Measurements from ENCODE around the gene SHC2.

SHC2 gene

DNA sequence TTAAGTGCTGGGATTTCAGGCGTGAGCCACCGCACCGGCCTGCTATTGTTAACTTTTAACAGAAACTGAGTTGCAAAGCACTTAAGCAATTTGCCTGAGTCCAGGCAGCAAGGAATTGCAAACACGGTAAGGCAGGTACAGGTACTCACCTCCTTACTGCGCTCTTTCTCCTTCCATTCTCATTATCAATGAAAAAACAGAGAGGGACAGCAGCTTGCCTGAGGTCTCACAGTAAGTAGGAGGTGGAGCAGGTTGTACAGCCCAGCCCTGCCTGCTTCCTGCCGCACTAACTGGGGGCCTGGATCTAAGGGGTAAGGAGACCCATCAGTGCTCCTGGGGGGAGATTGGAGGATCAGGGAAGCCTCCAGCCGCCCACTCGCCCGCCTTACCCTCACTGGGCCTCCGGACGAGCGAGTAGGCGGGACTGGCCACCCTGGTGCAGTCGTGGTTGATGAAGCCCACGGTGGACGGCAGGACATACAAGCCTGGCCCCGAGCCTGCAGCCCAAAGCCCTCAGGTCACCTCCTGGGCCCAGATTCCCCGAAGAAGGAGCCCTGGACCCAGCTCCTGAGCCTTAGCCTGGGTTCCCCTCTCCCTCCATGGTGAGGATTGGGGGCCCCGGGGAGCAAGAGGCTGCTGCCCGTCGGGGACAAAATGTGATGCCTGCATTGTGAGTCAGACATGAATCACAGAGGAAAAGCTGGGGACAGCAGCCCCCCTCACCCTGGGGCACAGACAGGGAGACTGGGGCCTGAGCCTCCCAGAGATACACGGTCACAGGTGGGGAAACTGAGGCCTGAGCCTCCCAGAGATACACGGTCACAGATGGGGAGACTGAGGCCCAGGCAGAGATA, 11.4 kb upstream of the SHC2 start:
- no peak for DNase-seq (ENCODE audit: extremely low read depth in 1 of 2, low read depth in 1 of 2)

- no peak for DNase-seq (ENCODE audit: extremely low read depth in 1 of 2, low read depth in 1 of 2)
Observed at GRCh38 chr19:470701-471100, 9.9 kb upstream of the SHC2 start.

GRCh38 chr19:469833-470232, 9.0 kb upstream of the SHC2 start:
- no peak for DNase-seq (ENCODE audit: extremely low read depth in 1 of 2, low read depth in 1 of 2)

DNA sequence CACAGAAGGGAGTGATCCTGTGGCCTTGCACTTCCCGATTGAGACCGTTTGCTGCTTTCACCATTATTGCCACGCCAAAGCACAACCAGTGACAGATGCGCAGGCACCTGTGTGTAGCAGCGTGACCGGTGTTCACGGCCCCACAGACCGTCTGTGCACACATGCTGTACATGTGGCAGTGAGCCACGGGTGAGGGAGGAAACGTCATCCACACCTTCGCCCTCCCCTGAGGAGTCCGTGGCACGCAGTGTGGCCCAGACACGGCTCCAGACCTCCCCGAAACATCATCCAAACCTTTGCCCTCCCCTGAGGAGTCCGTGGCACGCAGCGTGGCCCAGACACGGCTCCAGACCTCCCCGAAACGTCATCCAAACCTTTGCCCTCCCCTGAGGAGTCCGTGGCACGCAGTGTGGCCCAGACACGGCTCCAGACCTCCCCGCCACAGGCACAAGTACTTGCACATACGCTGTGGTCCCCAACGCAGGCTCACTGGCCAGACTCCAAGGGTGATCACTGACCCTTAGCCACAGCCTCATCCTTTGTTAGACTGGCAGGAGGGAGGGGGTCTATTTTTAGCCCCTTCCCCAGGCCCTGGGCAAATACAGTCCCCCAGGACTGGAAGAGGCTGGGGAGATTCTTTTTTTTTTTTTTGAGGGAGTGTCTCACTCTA, 7.9 kb upstream of the SHC2 start:
- DNase-seq (ENCODE audit: extremely low read depth in 1 of 2, low read depth in 1 of 2): no peak

GRCh38 chr19:467554-467953, 6.7 kb upstream of the SHC2 start:
- no peak for DNase-seq (ENCODE audit: extremely low read depth in 1 of 2, low read depth in 1 of 2)

DNA sequence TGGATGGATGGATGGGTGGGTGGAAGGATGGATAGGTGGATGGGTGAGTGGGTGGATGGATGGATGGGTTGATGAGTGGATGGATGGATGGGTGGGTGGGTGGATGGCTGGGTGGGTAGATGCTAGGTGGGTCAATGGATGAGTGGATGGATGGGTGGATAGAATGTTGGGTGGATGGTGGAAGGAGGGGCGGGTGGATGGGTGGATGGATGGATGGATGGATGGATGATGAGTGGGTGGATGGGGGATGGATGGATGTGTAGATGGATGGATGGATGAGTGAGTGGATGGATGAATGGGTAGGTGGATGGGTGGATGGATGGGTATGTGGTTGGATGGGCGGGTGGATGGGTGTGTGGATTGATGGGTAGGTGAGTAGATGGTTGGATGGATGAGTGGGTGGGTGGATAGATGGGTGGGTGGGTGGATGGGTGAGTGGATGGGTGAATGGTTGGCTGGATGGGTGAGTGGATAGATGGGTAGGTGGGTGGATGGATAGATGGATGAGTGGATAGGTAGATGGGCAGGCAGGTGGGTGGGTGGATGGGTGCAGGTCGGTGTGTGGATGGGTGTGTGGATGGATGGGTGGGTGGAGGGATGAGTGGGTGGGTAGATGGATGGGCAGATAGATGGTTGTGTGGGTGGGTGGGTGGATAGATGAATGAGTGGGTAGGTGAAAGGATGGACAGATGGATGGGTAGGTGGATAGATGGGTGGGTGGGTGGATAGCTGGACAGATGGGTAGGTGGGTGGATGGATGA, 4.4 kb upstream of the SHC2 start:
- no peak for DNase-seq (ENCODE audit: extremely low read depth in 1 of 2, low read depth in 1 of 2)

GRCh38 chr19:464208-464545, 3.3 kb upstream of the SHC2 start:
- DNase-seq (ENCODE audit: extremely low read depth in 1 of 2, low read depth in 1 of 2): no peak

DNA sequence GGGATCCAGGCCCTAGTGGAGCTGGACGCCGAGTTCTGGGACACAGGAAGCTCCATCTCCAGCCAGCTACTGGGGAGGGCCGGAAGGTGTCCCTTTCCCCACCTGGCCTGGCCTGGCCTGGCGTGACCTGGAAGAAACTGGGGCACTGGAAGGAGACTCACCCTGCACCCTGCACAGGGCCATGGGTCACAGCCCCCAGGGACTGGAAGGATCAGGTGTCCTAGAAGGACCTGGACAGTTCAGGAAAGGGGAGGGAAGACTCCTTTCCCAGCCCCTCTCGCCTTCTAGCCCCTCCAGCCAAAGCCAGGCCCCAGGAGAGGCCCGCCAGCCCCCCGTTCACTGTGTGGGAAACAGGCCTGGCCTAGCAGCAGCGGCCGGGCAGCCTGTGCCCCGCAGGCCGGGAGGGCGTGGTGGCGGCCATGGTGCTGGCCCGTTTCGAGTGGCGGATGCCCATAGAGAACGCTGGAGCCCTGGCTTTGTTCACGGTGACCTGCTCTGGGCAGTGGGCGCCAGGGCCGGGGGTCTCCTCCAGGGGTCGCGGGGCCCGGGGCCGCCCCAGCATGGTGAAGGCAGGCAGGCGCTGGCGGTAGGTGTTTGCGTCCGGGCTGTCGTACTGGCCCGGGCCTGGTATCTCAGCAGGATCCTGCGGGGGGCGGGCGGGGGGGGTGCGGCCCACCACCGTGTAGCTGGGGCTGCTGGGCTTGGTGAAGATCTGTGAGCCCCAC, 2.8 kb upstream of the SHC2 start:
- no peak for DNase-seq (ENCODE audit: extremely low read depth in 1 of 2, low read depth in 1 of 2)

GRCh38 chr19:461721-462551, 1.1 kb upstream of the SHC2 start:
- no peak for DNase-seq (ENCODE audit: extremely low read depth in 1 of 2, low read depth in 1 of 2)

- no peak for DNase-seq (ENCODE audit: extremely low read depth in 1 of 2, low read depth in 1 of 2)
Observed at GRCh38 chr19:459724-460511, 915 bp downstream of the SHC2 start.

DNA sequence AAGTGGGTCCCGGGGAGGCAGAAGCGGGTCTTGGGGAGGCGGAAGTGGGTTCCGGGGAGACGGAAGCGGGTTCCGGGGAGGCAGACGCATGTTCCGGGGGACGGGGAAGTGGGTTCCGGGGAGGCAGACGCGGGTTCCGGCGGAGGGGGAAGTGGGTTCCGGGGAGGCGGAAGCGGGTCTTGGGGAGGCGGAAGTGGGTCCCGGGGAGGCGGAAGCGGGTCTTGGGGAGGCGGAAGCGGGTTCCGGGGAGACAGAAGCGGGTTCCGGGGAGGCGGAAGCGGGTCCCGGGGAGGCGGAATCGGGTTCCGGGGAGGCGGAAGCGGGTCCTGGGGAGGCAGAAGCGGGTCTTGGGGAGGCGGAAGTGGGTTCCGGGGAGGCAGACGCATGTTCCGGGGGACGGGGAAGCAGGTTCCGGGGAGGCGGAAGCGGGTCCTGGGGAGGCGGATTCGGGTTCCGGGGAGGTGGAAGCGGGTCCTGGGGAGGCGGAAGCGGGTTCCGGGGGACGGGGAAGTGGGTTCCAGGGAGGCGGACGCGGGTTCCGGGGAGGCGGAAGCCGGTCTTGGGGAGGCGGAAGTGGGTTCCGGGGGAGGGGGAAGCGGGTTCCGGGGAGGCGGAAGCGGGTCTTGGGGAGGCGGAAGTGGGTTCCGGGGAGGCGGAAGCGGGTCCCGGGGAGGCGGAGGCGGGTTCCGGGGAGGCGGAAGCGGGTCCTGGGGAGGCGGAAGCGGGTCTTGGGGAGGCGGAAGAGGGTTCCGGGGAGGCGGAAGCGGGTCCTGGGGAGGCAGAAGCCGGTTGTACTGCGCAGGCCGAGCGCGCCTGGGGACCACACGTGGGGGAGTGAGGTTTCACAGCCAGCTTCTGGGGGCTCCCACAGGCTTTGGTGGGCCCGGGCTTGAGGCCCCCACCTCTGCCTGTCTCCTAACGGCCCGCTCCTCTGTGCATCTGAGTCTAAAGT, 2.5 kb downstream of the SHC2 start:
- DNase-seq (ENCODE audit: extremely low read depth in 1 of 2, low read depth in 1 of 2): no peak

- no peak for DNase-seq (ENCODE audit: extremely low read depth in 1 of 2, low read depth in 1 of 2)
Observed at GRCh38 chr19:457636-458035, 3.2 kb downstream of the SHC2 start.

DNA sequence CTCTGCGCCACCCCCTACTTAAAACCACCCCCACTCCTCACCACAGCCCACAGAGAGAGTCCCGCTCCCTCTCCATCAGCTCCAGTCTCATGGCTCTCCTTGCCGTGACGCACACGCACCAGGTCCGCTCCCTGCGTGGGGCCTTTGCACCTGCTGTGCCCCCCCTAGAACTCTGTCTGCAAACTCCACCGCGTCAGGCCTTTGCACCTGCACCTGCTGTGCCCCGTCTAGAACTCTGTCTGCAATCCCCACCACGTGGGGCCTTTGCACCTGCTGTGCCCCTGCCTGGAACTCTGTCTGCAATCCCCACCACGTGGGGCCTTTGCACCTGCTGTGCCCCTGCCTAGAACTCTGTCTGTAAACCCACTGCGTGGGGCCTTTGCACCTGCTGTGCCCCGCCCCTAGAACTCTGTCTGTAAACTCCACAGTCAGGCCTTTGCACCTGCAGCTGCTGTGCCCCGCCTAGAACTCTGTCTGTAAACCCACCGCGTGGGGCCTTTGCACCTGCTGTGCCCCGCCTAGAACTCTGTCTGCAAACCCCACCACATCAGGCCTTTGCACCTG, 4.2 kb downstream of the SHC2 start:
- no peak for DNase-seq (ENCODE audit: extremely low read depth in 1 of 2, low read depth in 1 of 2)

DNA sequence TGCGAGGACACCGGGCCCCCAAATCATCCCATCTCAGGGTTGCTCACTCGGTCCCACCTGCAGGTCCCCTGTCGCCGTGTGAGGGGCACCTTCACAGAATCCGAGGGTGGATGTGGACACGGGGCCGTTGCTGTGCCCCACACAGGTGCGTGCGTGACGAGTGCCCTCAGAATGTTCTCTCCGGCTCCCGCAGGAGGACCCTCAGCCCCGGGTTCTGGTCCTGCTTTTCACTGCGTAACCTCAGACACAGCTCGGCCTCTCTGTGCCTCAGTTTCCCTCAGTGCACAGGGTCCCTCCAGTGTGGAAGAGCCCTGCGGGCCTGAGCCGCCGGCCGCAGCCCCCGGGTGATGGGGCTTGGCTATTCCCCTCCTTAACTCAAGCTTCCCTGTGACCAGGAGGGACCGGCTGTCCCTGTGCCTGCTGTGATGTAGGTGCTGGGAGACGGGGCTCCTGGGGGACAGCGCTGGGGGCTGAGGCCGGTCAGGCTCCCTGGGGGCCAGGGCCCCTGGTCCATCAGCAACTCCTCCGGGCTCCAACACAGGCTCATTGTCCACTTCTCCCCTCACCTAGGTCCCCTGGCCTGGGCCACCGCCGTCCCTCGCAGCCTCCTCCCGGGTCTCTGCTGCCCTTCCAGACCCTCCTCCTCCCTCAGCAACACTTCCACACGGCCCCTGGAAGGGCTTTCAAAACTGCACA, 4.8 kb downstream of the SHC2 start:
- DNase-seq (ENCODE audit: extremely low read depth in 1 of 2, low read depth in 1 of 2): no peak

DNA sequence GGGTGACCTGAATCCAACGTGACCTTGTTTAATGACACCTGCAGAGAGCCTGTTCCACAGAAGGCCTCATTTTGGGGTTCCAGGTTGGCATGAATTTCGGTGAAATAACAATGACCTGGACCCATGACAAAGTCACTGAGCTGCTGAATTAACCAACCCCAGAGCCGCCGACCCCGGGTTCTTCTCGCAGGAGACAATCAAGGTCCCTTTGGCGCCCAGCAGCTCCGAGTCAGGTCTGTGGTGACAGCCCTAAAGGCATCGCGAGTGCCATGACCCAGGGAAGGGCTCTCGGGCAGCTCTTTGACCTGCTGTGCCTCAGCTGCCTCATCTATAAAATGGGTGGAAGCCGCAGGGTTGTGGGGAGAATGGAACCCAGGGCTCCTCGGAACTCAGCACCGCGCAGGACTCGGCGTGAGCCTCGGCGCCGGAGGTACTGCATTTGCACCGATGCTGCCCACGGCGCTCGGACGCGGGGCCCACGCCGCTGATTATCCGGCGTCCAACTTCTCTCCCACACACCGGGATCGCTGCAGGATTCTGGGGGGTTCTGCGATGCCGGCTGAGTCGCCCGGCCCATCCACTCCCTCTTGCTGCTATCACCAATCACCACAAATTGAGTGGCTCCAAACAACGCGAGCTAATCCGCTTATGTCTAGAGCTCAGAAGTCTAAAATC, 5.7 kb downstream of the SHC2 start:
- no peak for DNase-seq (ENCODE audit: extremely low read depth in 1 of 2, low read depth in 1 of 2)

DNA sequence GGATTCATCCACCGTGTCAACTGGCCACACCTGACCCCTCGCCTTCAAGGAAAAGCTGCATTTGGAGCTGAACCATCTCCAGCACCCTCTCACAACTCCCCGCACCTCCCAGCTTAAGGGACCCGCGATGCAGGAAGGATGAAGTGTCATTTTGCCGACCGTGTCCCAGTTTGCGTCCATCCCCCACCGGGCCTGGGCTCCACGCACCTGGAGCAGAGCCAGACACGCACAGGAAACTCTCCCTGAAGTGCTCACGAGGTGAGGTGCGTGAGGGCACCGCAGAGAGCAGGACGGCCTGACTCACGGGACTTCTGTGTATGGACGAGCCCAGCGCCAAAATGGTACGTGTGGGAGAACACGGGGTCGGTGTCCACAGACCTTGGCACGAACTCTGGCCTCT, 7.2 kb downstream of the SHC2 start:
- no peak for DNase-seq (ENCODE audit: extremely low read depth in 1 of 2, low read depth in 1 of 2)

DNA sequence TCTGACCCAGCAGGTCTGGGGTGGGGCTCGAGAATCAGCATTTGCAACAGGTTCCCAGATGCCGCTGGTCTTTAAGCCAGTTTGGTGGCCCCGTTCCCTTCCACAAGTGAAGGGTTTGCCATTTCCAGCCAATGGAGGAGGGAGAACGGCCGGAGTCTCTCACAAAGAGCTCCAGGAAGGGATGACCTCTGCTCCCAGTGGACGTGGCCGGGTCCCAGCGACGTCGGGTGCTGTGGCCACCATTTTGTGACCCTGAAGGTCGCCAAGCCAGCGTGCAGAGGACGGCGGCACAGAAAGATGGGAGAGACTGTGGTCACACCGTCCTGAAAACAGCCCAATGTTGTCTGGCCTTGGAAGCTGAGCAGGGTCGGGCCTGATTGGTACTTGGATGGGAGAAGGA, 8.0 kb downstream of the SHC2 start:
- no peak for DNase-seq (ENCODE audit: extremely low read depth in 1 of 2, low read depth in 1 of 2)

Measured in activated CD8-positive, alpha-beta memory T cell treated with anti-CD3 and anti-CD28 coated beads for 1 hour (primary cell).